Bronchial epithelial cell (primary cell): ENCODE measurements around the gene CSTA. TPM values are rescaled to one million over a fixed set of nuclear protein-coding genes. Genes with fewer than 3 reads are reported as not detected.
"Not testable (repeated sequence)": the region's sequence is repeated elsewhere in the genome, so short reads cannot be mapped to it uniquely, and the experiment has no call there.

Experiments
- DNase-seq: peaks from one replicate; pipeline ENCODE4 v3.0.0-alpha.2; 2010; ENCODE audit warnings: low read depth
- FAIRE-seq: peaks from 2 replicates; lab custom pipeline; 2011; peaks lifted over from hg19 to GRCh38; lab: Jason Lieb, UNC
- H3K27me3 ChIP-seq: 2 replicates; pipeline ENCODE4 v1.5.1; 2011; ENCODE audit warnings: low read length; ENCODE audit not compliant: control insufficient read depth, insufficient read depth
- H3K36me3 ChIP-seq: 2 replicates; pipeline ENCODE4 v1.5.1; 2011; ENCODE audit warnings: low read length; ENCODE audit not compliant: control insufficient read depth, insufficient read depth
- H3K4me3 ChIP-seq: 2 replicates; pipeline ENCODE4 v1.5.1; 2011; ENCODE audit warnings: mild to moderate bottlenecking, low read depth, low read length, control low read depth
- total RNA-seq: library from RNA; depleted of rRNA; stranded (reverse); fragments of >200 nt; gene quantifications from 2 replicates; pipeline ENCODE4 v1.2.1, GENCODE V29; 2014
- TF ChIP-seq, protein P1 (sequence below): IDR thresholded peaks from 2 replicates; pipeline ENCODE4 v1.5.1; 2011; ENCODE audit warnings: mild to moderate bottlenecking, moderate library complexity, low read length, control low read depth, inconsistent platforms; ENCODE audit not compliant: insufficient read depth, severe bottlenecking

CSTA gene
- total RNA-seq, 1 donor from 2014 or later: 107 TPM

DNA sequence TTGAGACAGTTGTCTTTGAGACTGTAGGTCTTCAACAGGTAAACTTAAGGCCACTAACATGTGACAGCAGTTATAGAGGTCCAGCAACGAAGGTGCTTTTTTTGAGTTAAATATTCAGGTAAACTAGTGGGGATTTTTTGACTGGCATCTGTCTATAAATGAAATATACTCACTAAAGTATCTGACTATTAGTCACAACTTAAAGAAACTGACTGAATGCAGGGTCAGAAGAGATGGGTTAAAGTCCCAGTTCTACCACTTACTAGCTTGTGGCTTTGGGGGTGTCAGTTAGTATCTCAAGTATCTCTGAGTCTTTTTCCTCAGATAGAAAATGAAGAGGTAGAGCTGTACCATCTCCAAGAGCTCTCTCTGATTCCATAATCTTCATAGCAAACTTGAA, 40.0 kb downstream of the CSTA start:
- DNase-seq (no peak), FAIRE-seq (no peak)
- no peak overlapping the region for H3K4me3 ChIP-seq
- peaks cover 1% of the 10 kb centered on the region for H3K36me3 ChIP-seq
- no peaks in the 10 kb centered on the region for H3K27me3 ChIP-seq
- TF ChIP-seq, protein P1, sequence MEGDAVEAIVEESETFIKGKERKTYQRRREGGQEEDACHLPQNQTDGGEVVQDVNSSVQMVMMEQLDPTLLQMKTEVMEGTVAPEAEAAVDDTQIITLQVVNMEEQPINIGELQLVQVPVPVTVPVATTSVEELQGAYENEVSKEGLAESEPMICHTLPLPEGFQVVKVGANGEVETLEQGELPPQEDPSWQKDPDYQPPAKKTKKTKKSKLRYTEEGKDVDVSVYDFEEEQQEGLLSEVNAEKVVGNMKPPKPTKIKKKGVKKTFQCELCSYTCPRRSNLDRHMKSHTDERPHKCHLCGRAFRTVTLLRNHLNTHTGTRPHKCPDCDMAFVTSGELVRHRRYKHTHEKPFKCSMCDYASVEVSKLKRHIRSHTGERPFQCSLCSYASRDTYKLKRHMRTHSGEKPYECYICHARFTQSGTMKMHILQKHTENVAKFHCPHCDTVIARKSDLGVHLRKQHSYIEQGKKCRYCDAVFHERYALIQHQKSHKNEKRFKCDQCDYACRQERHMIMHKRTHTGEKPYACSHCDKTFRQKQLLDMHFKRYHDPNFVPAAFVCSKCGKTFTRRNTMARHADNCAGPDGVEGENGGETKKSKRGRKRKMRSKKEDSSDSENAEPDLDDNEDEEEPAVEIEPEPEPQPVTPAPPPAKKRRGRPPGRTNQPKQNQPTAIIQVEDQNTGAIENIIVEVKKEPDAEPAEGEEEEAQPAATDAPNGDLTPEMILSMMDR: no peak

- H3K36me3 ChIP-seq, H3K27me3 ChIP-seq, H3K4me3 ChIP-seq: not testable (repeated sequence)
- FAIRE-seq (peak; percentile 72), DNase-seq (peak; percentile 94)
Observed at GRCh38 chr3:122365582-122366378, 40.7 kb downstream of the CSTA start.

- FAIRE-seq (peak; percentile 68), DNase-seq (peak; percentile 92)
- TF ChIP-seq, protein P1: no peak
- Histone ChIP-seq H3K36me3 (peaks cover 1% of the 10 kb centered on the region), H3K27me3 (no peaks in the 10 kb centered on the region), H3K4me3 (no peak overlapping the region)
Observed at GRCh38 chr3:122366379-122366749, 41.3 kb downstream of the CSTA start.

DNA sequence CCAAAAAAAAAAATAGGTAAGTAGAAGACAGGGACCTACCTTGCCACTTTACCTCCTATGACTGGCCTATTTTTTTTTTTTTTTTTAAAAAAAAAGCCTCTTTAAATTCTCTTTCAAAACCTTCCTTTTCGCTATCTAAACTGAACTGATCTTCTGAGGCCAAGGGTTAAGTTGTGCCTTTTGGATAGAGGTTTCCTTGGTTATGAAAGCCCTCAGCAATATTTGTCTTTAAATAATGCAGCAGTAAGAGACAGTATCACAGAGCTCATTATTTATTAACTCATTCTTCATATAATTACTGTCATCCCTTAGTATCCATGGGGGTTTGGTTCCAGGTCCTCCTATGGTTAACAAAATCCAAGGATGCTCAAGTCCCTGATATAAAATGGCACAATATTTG, 49.0 kb downstream of the CSTA start:
- H3K27me3 ChIP-seq: no peaks in the 10 kb centered on the region
- TF ChIP-seq, protein P1: no peak
- FAIRE-seq (no peak), DNase-seq (no peak)
- H3K4me3 ChIP-seq: no peak overlapping the region
- peaks cover 1% of the 10 kb centered on the region for H3K36me3 ChIP-seq

GRCh38 chr3:122377975-122378374, 52.9 kb downstream of the CSTA start:
- TF ChIP-seq, protein P1: no peak
- H3K4me3 ChIP-seq: no peak overlapping the region
- FAIRE-seq (no peak), DNase-seq (no peak)
- H3K36me3 ChIP-seq: peaks cover 1% of the 10 kb centered on the region
- H3K27me3 ChIP-seq: no peaks in the 10 kb centered on the region

DNA sequence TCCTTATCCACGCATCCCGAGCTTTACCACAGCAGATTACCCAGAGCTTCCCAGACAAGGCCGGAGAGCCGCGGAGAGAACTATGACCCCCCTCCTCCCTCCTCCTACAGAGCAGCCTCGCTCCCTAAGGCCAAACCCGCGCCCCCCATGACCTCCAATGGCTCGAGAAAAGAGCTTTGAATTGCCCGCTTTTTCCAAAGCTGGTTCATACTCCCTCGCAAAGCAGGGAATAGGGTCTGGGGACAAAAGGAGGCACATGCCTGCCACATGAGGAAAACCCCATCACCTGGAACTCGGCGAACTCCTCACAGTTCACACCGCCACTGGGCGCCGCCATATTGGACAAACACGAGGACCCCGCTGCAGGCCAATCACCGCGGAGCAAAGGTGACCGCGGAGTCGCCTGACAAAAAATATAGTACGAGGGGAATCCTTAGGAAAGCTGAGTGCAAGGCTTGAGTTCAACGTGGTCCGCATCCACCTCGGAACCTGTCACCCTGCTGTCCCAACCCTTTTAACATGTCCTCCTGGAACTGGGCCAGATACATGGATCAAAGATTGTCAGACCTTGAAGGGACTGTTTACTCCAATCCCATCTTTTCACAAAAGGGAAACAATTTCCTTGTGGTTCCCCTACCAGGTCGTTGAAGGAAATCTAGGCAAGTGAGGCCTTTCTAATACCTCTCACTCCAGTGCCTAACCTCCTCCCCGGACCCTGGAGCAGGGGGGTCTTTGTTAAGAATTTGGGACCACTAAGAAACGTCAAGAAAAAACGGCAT, 58.0 kb downstream of the CSTA start, which contains the start of gene MIX23:
Gene MIX23, minus strand, starts transcription at position 344 of the 779 bp plus-strand sequence. Its CDS starts 7 bp downstream, at position 337.
- DNase-seq (peak; percentile 67), FAIRE-seq (no peak)
- no peaks in the 10 kb centered on the region for H3K27me3 ChIP-seq
- H3K4me3 ChIP-seq: peak within 1 kb of the TSS; percentile 62
- TF ChIP-seq, protein P1: peak; percentile 1
- H3K36me3 ChIP-seq: peaks cover 2% of the 10 kb centered on the region
